Tibial nerve (tissue), 4 donors: ENCODE results near the gene ADAT2. TPM values are rescaled to one million over a fixed set of nuclear protein-coding genes. Genes with fewer than 3 reads are reported as not detected.

Source experiments
- DNase-seq, 2 donors: peaks; one replicate each; pipeline ENCODE4 v3.0.0-alpha.2; 2019; ENCODE audit warnings: low spot score in 2 of 2
- H3K27ac ChIP-seq, 4 donors: fragments of 200-600 bp; sonication (generic) in 3 of 4; one replicate each; pipeline ENCODE4 v1.5.1; 2017 to 2019; ENCODE audit warnings: mild to moderate bottlenecking in 1 of 4
- H3K27me3 ChIP-seq, 2 donors: fragments of 200-600 bp; sonication (generic) in 1 of 2; one replicate each; pipeline versions ENCODE4 v1.5.1 to v1.6.0; 2017 to 2019
- H3K36me3 ChIP-seq, 3 donors: fragments of 200-600 bp; sonication (generic); one replicate each; pipeline ENCODE4 v1.5.1; 2018 to 2019
- H3K4me1 ChIP-seq, 4 donors: fragments of 200-600 bp; sonication (generic) in 3 of 4; one replicate each; pipeline ENCODE4 v1.5.1; 2017 to 2019
- H3K4me3 ChIP-seq, 4 donors: fragments of 200-600 bp; sonication (generic) in 3 of 4; one replicate each; pipeline ENCODE4 v1.5.1; 2017 to 2019; ENCODE audit warnings: mild to moderate bottlenecking in 1 of 4, moderate library complexity in 1 of 4
- H3K9me3 ChIP-seq, 4 donors: fragments of 200-600 bp; sonication (generic) in 3 of 4; one replicate each; pipeline ENCODE4 v1.5.1; 2017 to 2019
- EP300 ChIP-seq, 2 donors: sonication (generic); formaldehyde crosslinking; IDR thresholded peaks; one replicate each; pipeline ENCODE4 v1.6.1; 2017; ENCODE audit warnings: antibody characterized with exemption in 2 of 2, mild to moderate bottlenecking in 1 of 2
- POLR2A ChIP-seq, 2 donors: fragments of 450-650 bp; IDR thresholded peaks; one replicate each; pipeline ENCODE4 v1.6.1; 2017; ENCODE audit warnings: antibody characterized with exemption in 2 of 2, mild to moderate bottlenecking in 2 of 2, moderate library complexity in 2 of 2
- WGBS, 2 donors: methylation state at CpG; one replicate each; pipeline ENCODE4 v1.1.5; 2018; 5-methylcytosine and 5-hydroxymethylcytosine counted together
- total RNA-seq, 4 donors: library from RNA; depleted of rRNA; stranded (reverse); fragments of >200 nt; gene quantifications; one replicate each; pipeline ENCODE4 v1.1.0, GENCODE V29; 2016
- TF ChIP-seq, protein P1 (sequence below), 5 experiments: fragments of 200-600 bp in 3 of 5; fragments of 450-650 bp in 2 of 5; sonication (generic) in 3 of 5; IDR thresholded peaks; one replicate each; pipeline ENCODE4 v1.5.1; 2016 to 2019; ENCODE audit warnings: antibody characterized with exemption in 5 of 5, mild to moderate bottlenecking in 3 of 5, moderate library complexity in 2 of 5

Gene ADAT2
- total RNA-seq, 4 donors from 2014 or later, result 4.1 to 12.0 (median 6.9) TPM

DNA sequence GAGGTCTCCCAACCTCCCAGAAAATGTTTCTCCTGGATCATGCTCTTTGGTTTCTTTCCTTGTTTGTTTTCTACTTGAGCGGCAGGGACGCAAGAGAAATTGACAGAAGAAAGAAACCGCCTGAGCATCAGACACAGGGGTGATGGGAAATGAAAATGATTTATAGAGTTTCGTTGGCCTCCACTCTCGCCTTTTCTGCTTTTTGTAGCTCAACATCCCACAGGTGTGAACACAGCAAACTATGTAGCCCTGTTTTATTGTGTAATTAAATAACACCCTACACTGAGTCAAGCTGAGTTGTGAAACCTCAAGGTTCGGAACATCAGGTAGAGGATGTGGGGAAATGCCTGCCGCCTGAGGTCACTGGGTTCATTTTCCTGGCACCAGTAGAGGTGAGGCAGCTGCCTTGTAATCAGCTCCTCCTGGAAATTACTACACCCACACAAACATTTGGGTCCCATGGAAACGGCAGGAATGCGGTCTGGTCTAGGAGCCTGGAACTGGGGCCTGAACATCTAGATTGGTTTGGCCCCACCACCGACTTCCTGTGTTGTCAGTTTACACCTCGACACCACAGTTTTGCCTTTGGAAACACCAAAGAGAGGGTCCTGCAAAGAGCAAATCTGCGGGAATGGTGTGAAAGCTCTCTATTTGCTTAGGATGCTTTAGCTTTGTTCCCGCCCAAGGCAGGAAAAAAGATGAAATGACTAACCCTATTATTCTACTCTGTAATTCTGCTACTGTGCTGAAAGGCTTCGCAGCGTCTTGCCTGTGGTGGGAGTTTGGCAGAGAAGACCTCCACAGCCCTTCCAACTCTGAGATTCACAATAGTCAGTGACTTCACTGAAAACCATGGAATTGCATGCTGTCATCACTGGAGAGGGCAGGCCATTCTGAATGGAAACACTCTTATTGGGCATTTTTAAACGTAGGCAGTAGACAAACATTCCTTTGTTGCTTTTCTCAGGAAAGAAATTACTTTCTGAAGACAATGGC lies 53.0 kb downstream of the ADAT2 start:
- H3K27me3 ChIP-seq, result no peaks in the 10 kb centered on the region
- H3K4me3 ChIP-seq, result no peak overlapping the region
- H3K4me1 ChIP-seq, result peaks cover 0 to 27% (median 7%) of the 10 kb centered on the region in 4 donors
- DNase-seq, result peak; percentile 13 to 14
- 52 to 56% methylated on average over 16 of the region's 16 CpGs for WGBS, 2 donors
- TF ChIP-seq, protein P1, sequence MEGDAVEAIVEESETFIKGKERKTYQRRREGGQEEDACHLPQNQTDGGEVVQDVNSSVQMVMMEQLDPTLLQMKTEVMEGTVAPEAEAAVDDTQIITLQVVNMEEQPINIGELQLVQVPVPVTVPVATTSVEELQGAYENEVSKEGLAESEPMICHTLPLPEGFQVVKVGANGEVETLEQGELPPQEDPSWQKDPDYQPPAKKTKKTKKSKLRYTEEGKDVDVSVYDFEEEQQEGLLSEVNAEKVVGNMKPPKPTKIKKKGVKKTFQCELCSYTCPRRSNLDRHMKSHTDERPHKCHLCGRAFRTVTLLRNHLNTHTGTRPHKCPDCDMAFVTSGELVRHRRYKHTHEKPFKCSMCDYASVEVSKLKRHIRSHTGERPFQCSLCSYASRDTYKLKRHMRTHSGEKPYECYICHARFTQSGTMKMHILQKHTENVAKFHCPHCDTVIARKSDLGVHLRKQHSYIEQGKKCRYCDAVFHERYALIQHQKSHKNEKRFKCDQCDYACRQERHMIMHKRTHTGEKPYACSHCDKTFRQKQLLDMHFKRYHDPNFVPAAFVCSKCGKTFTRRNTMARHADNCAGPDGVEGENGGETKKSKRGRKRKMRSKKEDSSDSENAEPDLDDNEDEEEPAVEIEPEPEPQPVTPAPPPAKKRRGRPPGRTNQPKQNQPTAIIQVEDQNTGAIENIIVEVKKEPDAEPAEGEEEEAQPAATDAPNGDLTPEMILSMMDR (IDR thresholded peaks at IDR 0.05), result no peak
- peak in 1 of 2 donors; percentile 41 for TF ChIP-seq EP300 (IDR thresholded peaks at IDR 0.05)
- no peak for TF ChIP-seq POLR2A (IDR thresholded peaks at IDR 0.05)
- peak overlapping the region in 2 of 4 donors; percentile 43 to 67 for H3K27ac ChIP-seq
- H3K9me3 ChIP-seq, result no peaks in the 10 kb centered on the region
- no peaks in the 10 kb centered on the region for H3K36me3 ChIP-seq

DNA sequence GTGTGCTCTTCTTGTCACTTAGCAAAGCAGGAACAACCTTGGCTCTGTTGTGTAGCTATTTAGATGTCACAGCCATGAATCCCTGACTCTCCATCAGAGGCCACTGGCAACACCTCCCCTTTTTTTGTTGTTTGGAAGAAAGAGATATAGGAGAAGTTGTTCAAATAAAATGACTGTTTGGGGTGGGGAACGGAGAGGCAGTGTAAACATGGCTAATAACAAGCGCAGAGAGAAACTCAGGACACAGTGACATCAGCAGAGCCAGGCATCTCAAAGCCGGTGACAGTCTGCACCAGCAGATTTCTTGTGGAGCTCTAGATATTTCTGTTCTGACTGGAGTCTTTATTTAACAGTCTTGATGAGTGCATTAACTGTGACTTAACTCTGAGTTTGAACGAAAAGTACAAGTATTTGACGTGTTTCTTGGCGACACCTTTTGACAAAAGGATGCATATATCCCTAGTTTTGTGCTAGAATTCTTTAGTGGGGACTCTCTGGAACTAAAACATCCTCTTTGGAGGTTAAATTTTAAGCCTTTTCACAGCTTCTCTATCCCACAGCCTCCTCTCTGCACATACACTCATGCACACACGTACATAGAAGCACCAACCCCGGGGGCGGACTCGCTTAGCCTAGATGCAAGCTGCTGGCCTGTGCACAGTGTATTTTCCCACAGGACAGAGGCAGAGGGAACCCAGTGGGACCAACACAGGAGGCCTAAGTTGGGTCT lies 53.8 kb downstream of the ADAT2 start:
- Histone ChIP-seq H3K9me3 (no peaks in the 10 kb centered on the region), H3K4me3 (no peak overlapping the region), H3K27me3 (no peaks in the 10 kb centered on the region), H3K27ac (peak overlapping the region in 2 of 4 donors; percentile 43 to 67), H3K36me3 (no peaks in the 10 kb centered on the region), H3K4me1 (peaks cover 0 to 27% (median 7%) of the 10 kb centered on the region in 4 donors)
- no peak for TF ChIP-seq POLR2A (IDR thresholded peaks at IDR 0.05)
- TF ChIP-seq, protein P1 (IDR thresholded peaks at IDR 0.05), result no peak
- no peak for TF ChIP-seq EP300 (IDR thresholded peaks at IDR 0.05)
- DNase-seq, result no peak
- 67 to 73% methylated on average over 10 of the region's 10 CpGs for WGBS, 2 donors

DNA sequence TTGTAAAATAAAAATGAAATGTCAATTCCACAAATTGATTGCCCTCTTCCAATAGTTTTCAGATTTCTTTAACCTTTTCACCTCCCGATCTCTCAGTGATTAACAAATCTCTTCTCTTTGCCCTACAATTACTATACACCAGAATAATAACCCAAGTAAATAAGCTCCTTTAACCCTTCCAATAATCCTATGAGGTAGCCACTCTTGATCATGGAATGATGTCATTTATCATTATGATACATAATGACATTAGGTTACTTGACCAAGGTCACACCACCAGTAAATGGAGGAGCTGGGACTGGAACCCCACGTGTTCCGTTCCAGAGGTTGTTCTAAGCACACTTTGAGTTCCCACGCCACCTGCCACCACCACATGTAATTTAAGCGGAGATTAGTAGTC lies 54.8 kb downstream of the ADAT2 start:
- no peak overlapping the region for H3K4me3 ChIP-seq
- no peaks in the 10 kb centered on the region for H3K9me3 ChIP-seq
- H3K27me3 ChIP-seq, result no peaks in the 10 kb centered on the region
- peaks cover 0 to 22% (median 3%) of the 10 kb centered on the region in 4 donors for H3K4me1 ChIP-seq
- H3K27ac ChIP-seq, result no peak overlapping the region
- DNase-seq, result no peak
- WGBS, 2 donors, result 91 to 95% methylated on average over 5 of the region's 5 CpGs
- TF ChIP-seq POLR2A (IDR thresholded peaks at IDR 0.05) (no peak), EP300 (IDR thresholded peaks at IDR 0.05) (no peak)
- TF ChIP-seq, protein P1 (IDR thresholded peaks at IDR 0.05), result no peak
- H3K36me3 ChIP-seq, result no peaks in the 10 kb centered on the region

DNA sequence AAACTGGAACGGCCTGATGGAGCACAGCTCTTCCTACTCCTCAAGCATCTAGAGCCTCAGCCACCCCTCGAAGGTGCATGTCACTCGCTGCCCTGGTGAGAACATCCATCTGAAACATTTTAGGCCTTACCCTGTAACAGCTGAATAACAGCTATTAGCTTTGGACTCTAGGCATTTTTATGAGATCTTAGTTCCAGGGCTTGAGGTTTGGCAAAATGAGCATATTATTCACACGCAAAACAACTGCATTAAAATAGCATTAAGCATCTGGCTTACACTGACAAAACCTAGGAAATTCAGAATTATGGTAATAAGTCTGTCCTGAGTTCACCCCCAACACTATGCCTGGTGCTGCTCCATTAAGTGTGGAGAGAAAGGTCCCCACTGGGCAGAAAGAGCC lies 56.1 kb downstream of the ADAT2 start:
- no peak for DNase-seq
- Histone ChIP-seq H3K36me3 (no peaks in the 10 kb centered on the region), H3K27ac (no peak overlapping the region), H3K4me3 (no peak overlapping the region), H3K9me3 (no peaks in the 10 kb centered on the region), H3K27me3 (no peaks in the 10 kb centered on the region), H3K4me1 (peaks cover 0 to 14% (median 0%) of the 10 kb centered on the region in 4 donors)
- no peak for TF ChIP-seq POLR2A (IDR thresholded peaks at IDR 0.05)
- no peak for TF ChIP-seq EP300 (IDR thresholded peaks at IDR 0.05)
- TF ChIP-seq, protein P1 (IDR thresholded peaks at IDR 0.05), result no peak
- WGBS, 2 donors, result 80 to 81% methylated on average over 4 of the region's 4 CpGs
